Measurements from ENCODE around the gene ABR.

DNA sequence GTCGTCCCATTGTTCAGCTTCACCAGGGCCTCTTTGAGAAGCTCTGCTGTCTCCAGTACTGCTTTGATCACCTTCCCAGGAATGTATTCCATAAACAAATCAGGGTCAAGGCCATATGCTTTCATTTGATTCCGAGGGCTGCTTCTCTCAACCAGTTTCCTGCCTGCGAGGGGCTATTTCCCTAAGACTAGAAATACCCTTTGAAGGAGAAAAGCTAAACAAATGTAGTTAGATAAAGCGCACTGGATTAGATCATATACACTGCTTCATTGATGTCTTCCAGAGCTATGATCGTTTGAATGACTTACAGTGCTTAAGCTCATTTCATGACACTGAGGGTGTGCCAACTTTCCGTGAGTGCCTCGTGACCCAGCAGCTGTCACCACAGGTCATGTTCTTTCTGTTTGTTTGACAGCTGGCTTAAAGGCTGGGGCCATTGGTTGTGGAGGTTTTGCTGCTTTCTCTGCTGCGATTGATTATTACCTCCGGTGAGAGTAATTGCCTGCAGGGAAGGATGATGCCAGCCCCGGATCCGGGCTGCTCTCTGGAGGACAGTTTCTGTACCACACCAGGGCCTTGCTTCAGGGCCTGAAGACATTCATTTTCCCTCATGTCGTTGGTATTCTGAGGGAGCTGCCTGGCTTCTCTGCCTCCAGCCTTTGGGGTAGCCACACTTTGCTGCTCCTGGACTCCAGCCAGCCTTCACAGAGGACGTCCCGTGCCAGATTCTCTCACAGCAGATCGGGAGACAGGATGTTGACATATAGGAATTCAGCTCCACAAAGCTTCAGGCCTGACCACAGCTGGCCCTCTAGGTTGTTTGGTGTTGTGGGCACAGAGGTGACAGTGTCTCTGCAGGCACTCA lies 179.0 kb downstream of the ABR start:
- TF ChIP-seq CTCF (IDR thresholded peaks at IDR 0.05): no peak
- no peak for TF ChIP-seq POLR2A (IDR thresholded peaks at IDR 0.05)
